ENCODE measurements around the gene WDR86. TPM values are rescaled to one million over a fixed set of nuclear protein-coding genes. Genes with fewer than 3 reads are reported as not detected.

Gene WDR86
- total RNA-seq, 1 donor from 2014 or later, result 19.4 TPM

Small RNA genes lying within 50 kb of the gene (microRNA-seq; reads per million reads assigned to microRNA genes)
- not detected for gene MIR3907 (ENCODE audit: borderline number of aligned reads)

Other genes starting within 250 kb of the WDR86 start
- not detected for gene GBX1, start 242.3 kb downstream of the WDR86 start, total RNA-seq
- gene ASB10, start 222.8 kb downstream of the WDR86 start, total RNA-seq, result not detected
- not detected for gene H2BK1, start 199.6 kb downstream of the WDR86 start, total RNA-seq
- gene ABCF2, start 182.8 kb downstream of the WDR86 start, total RNA-seq, result 38.1 TPM
- 42.1 TPM for gene CHPF2, start 177.6 kb downstream of the WDR86 start, total RNA-seq
- gene SMARCD3, start 161.3 kb downstream of the WDR86 start, total RNA-seq, result 36.5 TPM
- 59.2 TPM for gene NUB1, start 68.2 kb downstream of the WDR86 start, total RNA-seq
- gene CRYGN, start 30.1 kb upstream of the WDR86 start, total RNA-seq, result 1.5 TPM
- gene RHEB, start 109.9 kb upstream of the WDR86 start, total RNA-seq, result 162 TPM

All from mesenteric fat pad (tissue), 1 donor.